DOHH2 (cell line): Measurements from ENCODE around the gene RPAP3.

Experiments used
- EZH2phosphoT487 ChIP-seq: fragments of 200-600 bp; sonication (generic); IDR thresholded peaks from 2 replicates; pipeline ENCODE4 v1.6.1; 2017; ENCODE audit warnings: borderline replicate concordance, mild to moderate bottlenecking, antibody characterized with exemption, low read length, moderate library complexity, mixed read lengths
- TF ChIP-seq, protein P1 (sequence below): fragments of 200-600 bp; sonication (generic); IDR thresholded peaks from one replicate; pipeline ENCODE4 v1.5.1; 2014; ENCODE audit warnings: antibody characterized with exemption, mild to moderate bottlenecking, low read depth, low read length; ENCODE audit not compliant: poor library complexity, severe bottlenecking

DNA sequence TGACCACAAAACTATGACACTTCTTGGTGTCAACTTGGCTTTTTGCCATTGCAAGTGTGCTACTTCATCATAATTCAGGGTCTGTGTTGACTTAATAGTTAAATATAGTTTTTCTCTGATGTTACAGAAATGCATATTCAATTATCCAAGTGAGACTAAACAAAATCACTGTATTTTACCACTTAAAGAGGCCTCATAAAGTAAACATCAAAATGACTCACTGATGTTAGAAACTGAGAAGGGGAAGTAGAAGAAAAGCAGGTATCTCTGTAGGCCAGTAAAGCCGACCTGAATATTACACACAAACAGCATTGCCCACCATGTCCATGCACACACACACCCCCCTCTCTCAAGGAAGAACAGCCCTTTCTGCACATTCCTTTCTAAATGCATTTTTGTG lies 55.4 kb downstream of the RPAP3 start:
- no peak for TF ChIP-seq EZH2phosphoT487
- TF ChIP-seq, protein P1, sequence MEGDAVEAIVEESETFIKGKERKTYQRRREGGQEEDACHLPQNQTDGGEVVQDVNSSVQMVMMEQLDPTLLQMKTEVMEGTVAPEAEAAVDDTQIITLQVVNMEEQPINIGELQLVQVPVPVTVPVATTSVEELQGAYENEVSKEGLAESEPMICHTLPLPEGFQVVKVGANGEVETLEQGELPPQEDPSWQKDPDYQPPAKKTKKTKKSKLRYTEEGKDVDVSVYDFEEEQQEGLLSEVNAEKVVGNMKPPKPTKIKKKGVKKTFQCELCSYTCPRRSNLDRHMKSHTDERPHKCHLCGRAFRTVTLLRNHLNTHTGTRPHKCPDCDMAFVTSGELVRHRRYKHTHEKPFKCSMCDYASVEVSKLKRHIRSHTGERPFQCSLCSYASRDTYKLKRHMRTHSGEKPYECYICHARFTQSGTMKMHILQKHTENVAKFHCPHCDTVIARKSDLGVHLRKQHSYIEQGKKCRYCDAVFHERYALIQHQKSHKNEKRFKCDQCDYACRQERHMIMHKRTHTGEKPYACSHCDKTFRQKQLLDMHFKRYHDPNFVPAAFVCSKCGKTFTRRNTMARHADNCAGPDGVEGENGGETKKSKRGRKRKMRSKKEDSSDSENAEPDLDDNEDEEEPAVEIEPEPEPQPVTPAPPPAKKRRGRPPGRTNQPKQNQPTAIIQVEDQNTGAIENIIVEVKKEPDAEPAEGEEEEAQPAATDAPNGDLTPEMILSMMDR, result no peak
